ENCODE measurements around the gene SLC8A1. TPM values are rescaled to one million over a fixed set of nuclear protein-coding genes. Genes with fewer than 3 reads are reported as not detected.

Gene SLC8A1
- total RNA-seq, 1 experiment from 2014 or later, result 0.43 TPM

GRCh38 chr2:40258135-40258457 lies 193.8 kb downstream of the SLC8A1 start:
- H3K27ac Mint-ChIP-seq (ENCODE audit: unreplicated experiment), result no peak overlapping the region
- peaks cover 12% of the 10 kb centered on the region for H3K27me3 Mint-ChIP-seq (ENCODE audit: insufficient read depth, unreplicated experiment)
- no peaks in the 10 kb centered on the region for H3K9me3 Mint-ChIP-seq (ENCODE audit: unreplicated experiment)
- no peaks in the 10 kb centered on the region for H3K36me3 ChIP-seq (ENCODE audit: control insufficient read depth, insufficient read depth, low read length)
- no TSS peak for BruUV-seq (replicated peaks)
- intact Hi-C loops (cut with micrococcal nuclease; ENCODE audit: unreplicated experiment), result loop anchor here (5.0 kb wide), 1 partner anchor 346 kb away; no protein-coding TSS in a partner anchor
- H3K27me3 ChIP-seq (replicated peaks; ENCODE audit: control insufficient read depth, insufficient read depth, low read length), result no peaks in the 10 kb centered on the region; the same call in 1 of the 2 replicates
- H3K9me3 ChIP-seq, result no peaks in the 10 kb centered on the region
- POLR2A ChIA-PET, result no interaction called here
- H3K36me3 Mint-ChIP-seq (ENCODE audit: insufficient read depth, unreplicated experiment), result no peaks in the 10 kb centered on the region
- TF ChIP-seq CTCF (IDR thresholded peaks at IDR 0.05; ENCODE audit: insufficient read depth in 1 of 2, low read depth in 1 of 2, low read length in 1 of 2, severe bottlenecking in 1 of 2, unreplicated experiment in 1 of 2), result no peak
- H3K4me3 Mint-ChIP-seq (ENCODE audit: unreplicated experiment), result no peak overlapping the region
- no peak for DNase-seq
- H3K4me3 ChIP-seq (ENCODE audit: low read depth, low read length), result no peak overlapping the region
- H3K4me1 ChIP-seq, result no peaks in the 10 kb centered on the region
- H3K4me1 Mint-ChIP-seq (ENCODE audit: low read depth, unreplicated experiment), result no peaks in the 10 kb centered on the region
- CTCF ChIA-PET, result no interaction called here

DNA sequence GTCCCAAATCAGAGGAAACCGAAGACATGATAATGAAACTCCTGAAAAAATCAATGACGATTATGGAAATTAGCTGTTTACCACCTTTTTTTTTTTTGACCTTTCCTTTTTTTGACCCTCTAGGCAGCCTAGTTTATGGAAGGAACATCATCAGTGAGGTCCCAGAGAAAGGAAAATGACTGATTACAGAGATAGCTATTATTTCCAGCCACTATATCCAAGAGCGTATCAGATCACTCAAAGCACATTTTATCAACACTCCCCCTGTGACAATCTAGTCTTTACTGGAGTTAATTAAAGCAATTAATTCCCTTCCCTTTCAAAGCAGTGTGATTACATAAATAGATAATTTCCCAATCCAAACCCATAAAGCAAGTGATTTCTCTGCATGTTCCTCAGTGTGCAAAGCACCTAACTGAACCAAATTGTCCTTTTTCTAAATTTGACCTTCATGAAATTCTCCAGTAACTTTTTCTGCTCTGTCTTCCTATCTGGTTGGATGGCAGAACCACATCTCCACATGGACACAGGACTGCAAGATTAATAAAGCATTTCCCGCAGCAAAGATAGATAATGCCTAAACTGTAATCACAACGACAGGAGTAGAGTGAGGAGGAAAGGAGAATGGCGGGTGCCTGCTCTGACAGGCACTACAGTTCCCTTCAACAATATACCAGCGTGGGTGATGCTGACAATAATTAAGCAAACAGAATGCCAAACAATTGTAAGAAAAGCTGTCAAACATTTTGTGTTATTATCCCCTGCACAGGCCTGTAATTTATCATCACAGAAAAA lies 194.4 kb downstream of the SLC8A1 start:
- Histone ChIP-seq H3K27me3 (replicated peaks; ENCODE audit: control insufficient read depth, insufficient read depth, low read length) (no peaks in the 10 kb centered on the region; the same call in 1 of the 2 replicates), H3K4me1 (no peaks in the 10 kb centered on the region), H3K4me3 (ENCODE audit: low read depth, low read length) (no peak overlapping the region), H3K36me3 (ENCODE audit: control insufficient read depth, insufficient read depth, low read length) (no peaks in the 10 kb centered on the region), H3K9me3 (no peaks in the 10 kb centered on the region)
- Mint-ChIP-seq H3K4me1 (ENCODE audit: low read depth, unreplicated experiment) (no peaks in the 10 kb centered on the region), H3K27ac (ENCODE audit: unreplicated experiment) (no peak overlapping the region), H3K9me3 (ENCODE audit: unreplicated experiment) (no peaks in the 10 kb centered on the region), H3K36me3 (ENCODE audit: insufficient read depth, unreplicated experiment) (no peaks in the 10 kb centered on the region), H3K4me3 (ENCODE audit: unreplicated experiment) (no peak overlapping the region), H3K27me3 (ENCODE audit: insufficient read depth, unreplicated experiment) (peaks cover 12% of the 10 kb centered on the region)
- DNase-seq, result no peak
- CTCF ChIA-PET, result no interaction called here
- BruUV-seq (replicated peaks), result no TSS peak
- intact Hi-C loops (cut with micrococcal nuclease; ENCODE audit: unreplicated experiment), result loop anchor here (5.0 kb wide), 1 partner anchor 345 kb away; no protein-coding TSS in a partner anchor
- POLR2A ChIA-PET, result no interaction called here
- TF ChIP-seq CTCF (IDR thresholded peaks at IDR 0.05; ENCODE audit: insufficient read depth in 1 of 2, low read depth in 1 of 2, low read length in 1 of 2, severe bottlenecking in 1 of 2, unreplicated experiment in 1 of 2), result no peak

DNA sequence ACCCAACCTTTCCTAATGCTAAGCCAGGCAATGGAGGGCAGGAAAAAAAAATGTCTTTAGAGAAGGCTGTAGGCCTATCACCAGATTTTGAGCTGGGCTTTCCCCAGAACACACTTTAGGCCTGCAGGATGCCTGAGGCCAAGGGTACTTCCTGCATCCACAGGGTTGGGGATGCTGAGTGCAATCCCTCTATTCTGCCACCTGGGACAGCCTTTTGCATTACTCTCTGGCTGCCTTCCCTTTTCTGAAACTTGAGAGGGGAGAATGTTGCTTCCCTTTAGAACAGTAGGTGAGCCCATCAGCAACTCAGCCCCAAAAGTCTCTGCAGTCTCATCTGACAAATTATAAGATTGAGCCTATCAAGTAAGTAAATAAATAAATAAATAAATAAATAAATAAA lies 195.2 kb downstream of the SLC8A1 start:
- BruUV-seq (replicated peaks), result no TSS peak
- CTCF ChIA-PET, result no interaction called here

More for the DNA sequence above, 195.2 kb downstream of the SLC8A1 start:
- POLR2A ChIA-PET, result no interaction called here
- intact Hi-C loops (cut with micrococcal nuclease; ENCODE audit: unreplicated experiment), result loop anchor here (5.0 kb wide), 1 partner anchor 344 kb away; no protein-coding TSS in a partner anchor
- Mint-ChIP-seq H3K4me1 (ENCODE audit: low read depth, unreplicated experiment) (no peaks in the 10 kb centered on the region), H3K27me3 (ENCODE audit: insufficient read depth, unreplicated experiment) (peaks cover 12% of the 10 kb centered on the region), H3K9me3 (ENCODE audit: unreplicated experiment) (no peaks in the 10 kb centered on the region), H3K27ac (ENCODE audit: unreplicated experiment) (no peak overlapping the region), H3K36me3 (ENCODE audit: insufficient read depth, unreplicated experiment) (no peaks in the 10 kb centered on the region), H3K4me3 (ENCODE audit: unreplicated experiment) (no peak overlapping the region)
- DNase-seq, result peak in 1 of 2 experiments; percentile 28
- Histone ChIP-seq H3K36me3 (ENCODE audit: control insufficient read depth, insufficient read depth, low read length) (no peaks in the 10 kb centered on the region), H3K4me1 (no peaks in the 10 kb centered on the region), H3K9me3 (no peaks in the 10 kb centered on the region), H3K4me3 (ENCODE audit: low read depth, low read length) (no peak overlapping the region), H3K27me3 (replicated peaks; ENCODE audit: control insufficient read depth, insufficient read depth, low read length) (no peaks in the 10 kb centered on the region; the same call in 1 of the 2 replicates)
- peak; percentile 27 to 28 for TF ChIP-seq CTCF (IDR thresholded peaks at IDR 0.05; ENCODE audit: insufficient read depth in 1 of 2, low read depth in 1 of 2, low read length in 1 of 2, severe bottlenecking in 1 of 2, unreplicated experiment in 1 of 2)

Measured in Caco-2 (cell line).